SW 1271 (cell line): Measurements from ENCODE around the gene CEP70.
"Not testable (repeated sequence)": the region's sequence is repeated elsewhere in the genome, so short reads cannot be mapped to it uniquely, and the experiment has no call there.

ENCODE experiments used
- DNase-seq, 2 experiments: peaks; one replicate each; lab custom pipeline; 2025; lab: John Stamatoyannopoulos, UW

CEP70 gene

GRCh38 chr3:138469874-138470273 lies 124.2 kb downstream of the CEP70 start:
- DNase-seq = no peak

DNA sequence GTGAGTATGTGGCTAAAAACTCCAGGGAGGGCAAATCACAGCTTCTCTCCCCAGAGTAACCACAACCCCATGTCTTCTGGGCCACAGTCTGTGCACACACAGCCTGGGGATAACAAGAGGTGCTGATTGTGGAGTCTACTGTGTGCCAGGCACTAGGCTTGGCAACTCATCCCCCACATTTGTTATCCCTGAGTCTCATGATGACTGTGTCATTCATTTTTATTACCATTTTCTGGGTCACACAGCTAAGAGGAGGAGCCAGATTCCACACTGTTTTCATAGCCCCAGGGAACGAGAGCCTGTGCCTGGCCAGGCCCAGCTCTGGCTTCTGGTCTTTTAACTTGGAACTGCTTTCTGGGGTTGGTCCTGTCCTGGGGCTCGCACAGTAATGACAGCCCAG lies 125.2 kb downstream of the CEP70 start:
- no peak for DNase-seq

DNA sequence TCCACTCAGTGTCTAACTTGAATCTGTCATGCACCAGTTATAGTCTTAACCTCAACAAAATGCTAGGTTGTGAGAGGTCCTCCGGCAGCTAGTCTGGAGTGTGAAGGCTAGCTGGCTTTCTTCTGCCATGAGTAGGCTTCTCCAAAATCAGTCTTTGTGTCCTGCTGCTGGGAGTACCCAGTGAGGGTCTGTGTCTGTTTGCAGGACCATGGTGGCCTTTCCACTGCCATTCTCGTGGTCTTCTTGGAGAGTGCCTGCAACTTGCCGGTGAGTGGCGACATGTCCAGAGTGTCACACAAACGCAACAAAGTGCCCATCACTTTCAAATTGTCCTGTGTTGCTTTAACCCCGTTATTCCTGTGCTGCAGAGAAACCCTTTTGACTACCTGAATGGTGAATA lies 125.6 kb downstream of the CEP70 start:
- no peak for DNase-seq

DNA sequence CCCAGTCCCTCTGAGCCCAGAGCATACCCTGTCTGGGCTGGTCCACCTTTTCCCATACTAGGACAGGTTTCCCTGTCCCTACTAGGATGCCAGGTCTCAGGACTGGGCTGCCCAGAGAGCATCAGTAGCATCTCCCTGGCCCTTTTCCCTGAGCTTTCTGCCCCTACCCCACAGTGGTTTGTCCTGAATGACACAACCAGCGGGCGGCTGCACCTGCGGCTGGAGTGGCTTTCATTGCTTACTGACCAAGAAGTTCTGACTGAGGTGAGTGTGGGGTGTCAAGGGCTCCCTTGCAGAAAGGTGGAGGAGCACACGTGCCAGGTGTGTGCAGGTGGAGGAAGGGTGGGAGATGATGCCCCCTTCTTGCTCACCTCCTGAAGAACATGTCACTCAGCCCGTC lies 126.1 kb downstream of the CEP70 start:
- DNase-seq = no peak

- no peak for DNase-seq
Observed at GRCh38 chr3:138465925-138466324, 128.1 kb downstream of the CEP70 start.

DNA sequence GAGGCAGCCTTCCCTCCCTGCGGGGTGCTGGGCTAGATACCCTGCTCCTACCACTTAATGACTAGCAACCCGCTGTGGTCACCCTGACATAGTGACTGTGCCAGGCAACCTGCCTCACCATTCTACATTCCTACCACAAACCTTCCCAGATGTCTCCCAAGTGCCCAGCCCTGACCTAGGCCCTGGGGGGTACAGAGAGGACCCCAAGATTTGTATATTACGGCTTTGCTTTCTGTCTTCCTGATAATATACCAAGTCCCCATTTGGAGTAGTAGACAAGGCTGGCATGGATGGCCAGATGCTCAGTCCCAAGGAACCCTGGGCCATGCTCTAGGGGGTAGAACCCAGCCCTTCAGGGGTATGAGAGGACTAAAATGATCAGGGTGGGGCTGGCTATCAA lies 128.6 kb downstream of the CEP70 start:
- no peak for DNase-seq

DNA sequence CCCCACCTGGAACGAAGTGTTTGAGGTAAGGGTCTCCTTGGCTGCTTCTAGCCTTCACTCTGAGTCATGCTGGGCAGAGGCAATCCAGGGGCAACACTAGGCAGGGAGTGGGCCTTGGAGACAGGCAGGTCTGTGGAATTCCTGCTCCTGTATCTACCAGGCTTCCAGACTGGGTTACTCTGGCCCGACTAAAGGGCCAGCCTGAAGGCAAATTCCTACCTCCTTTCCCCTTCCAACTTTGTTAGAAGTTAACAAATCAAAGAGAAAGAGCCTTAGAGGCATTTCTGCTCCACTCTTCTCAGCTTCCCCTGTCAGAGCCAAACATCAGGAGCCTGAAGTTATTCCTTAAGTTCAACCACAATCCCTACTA lies 129.6 kb downstream of the CEP70 start:
- DNase-seq = no peak

DNA sequence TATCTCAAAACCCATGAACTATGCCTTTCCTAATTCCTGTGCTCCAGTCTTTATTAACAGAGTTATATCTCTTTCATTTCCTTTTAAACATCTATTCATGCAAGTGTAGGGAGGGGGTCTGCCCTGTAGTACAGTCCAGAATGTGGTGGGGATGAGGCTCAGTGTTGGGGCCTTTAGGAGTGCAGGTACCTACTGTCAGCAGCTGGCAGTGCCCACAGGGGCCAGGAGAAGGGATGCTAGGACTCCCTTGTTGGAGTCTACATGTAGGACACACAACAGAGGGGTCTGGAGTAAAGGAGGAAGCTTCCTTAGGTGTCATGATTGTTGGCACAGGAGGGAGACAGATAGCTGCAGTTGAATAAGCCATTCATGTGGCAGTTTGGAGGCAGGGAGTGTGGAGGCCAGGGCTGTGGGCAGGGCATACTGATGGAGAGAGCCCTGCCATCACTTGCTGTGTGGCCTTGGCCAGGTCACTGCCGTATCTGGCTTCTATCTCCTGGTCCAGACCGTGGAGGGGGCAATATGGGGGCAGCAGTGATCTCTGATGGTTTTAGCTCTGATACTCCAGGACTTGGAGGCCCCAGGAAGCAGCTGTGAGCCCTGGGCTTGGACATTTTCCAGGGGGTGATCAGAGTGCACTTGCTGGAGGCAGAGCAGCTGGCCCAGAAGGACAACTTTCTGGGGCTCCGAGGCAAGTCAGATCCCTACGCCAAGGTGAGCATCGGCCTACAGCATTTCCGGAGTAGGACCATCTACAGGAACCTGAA lies 130.2 kb downstream of the CEP70 start:
- DNase-seq = no peak

DNA sequence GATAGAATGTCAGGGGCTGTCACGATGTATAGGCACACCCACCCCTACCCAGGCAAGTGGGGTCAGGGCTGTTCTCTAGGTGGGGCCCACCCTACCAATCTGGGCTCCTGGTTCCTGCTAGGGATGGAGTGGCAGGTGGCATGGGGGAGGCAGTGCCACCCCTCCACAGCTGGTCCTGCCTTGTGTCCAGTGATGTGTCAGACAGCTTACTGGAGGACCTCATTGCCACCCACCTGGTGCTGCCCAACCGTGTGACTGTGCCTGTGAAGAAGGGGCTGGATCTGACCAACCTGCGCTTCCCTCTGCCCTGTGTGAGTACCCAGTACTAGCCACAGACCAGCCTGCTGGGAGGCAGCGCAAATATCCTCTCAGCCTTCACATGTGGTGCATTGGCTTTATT lies 132.2 kb downstream of the CEP70 start:
- DNase-seq = no peak

GRCh38 chr3:138461246-138461645 lies 132.8 kb downstream of the CEP70 start:
- DNase-seq = no peak

GRCh38 chr3:138460536-138461205 lies 133.4 kb downstream of the CEP70 start:
- DNase-seq = no peak

DNA sequence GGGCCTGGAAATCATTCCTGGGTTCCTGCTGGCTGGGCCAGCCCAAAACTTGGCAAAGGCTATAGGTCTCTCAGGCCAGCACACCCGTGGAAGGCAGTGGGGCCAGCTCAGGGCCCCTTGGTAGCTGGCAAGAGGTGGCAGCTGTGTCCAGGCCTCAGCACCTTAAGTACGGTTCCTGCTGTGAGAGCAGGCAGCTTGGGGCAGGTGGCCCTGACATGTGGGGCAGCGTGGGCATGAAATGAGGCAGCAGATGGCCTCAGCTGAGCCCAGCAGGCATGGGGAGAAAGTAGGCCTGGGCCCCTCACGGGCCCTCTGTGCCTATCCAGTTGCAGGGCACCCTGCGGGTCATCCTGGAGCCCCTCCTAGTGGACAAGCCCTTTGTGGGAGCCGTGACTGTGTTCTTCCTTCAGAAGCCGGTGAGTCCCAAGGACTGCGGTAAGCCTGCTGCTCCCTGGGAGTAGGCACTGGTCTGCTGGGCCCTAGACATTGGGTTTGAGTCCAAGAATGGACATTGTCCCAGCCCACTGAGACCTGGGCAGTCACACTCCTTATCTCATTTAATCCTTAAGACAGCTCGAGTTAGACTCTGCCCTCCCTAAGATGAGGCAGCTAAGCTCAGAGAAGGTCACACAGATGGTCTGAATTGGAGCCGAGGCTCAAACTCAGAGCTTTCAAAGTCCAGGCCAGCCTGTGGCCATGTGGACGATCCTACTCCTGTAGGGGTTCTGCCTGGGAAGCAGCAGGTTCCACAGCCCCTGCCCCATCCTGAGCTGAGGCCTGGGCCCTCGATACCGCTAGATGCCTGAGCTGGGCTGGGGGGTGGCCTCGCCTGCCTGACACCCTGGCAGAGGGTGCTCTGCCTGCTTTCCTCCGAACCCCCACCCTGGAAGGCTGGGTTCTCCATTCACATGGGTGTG lies 134.2 kb downstream of the CEP70 start:
- DNase-seq = no peak

DNA sequence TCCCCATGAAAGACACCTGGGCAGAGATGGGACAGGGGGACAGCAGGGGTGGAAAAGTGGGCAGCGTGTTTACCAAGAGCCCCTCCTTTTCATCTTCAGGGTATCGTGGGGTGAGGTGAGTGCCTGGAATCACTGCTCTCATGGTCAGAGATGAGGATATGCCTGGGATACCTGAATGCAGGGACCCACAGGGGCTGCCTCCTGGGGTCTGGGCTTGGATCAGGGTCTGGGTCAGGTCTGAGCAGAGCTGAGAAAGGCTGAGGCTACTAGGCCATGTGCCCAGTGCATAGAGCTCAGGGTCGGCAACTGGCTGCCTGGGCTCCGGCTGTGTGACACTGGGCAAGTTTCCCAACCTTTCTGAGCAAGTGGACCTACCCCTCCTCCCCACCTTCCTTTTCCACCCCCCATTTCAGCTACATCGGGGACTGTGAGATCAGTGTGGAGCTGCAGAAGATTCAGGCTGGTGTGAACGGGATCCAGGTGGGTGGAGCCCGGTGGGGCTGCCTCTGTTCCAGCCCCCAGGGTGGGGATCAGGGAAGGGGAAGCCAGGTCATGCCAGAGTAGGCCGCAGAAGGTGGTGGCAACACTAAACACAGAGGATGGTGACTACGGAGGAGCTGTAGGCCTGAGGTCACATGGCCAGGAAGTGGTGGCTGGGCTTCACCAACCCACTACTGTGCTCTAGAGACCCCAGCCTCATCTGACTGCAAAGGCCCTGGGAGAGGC lies 135.1 kb downstream of the CEP70 start:
- no peak for DNase-seq

GRCh38 chr3:138457863-138458735 lies 136.0 kb downstream of the CEP70 start:
- DNase-seq = no peak

GRCh38 chr3:138456961-138457862 lies 136.8 kb downstream of the CEP70 start:
- no peak for DNase-seq

GRCh38 chr3:138455801-138456716 lies 138.0 kb downstream of the CEP70 start:
- no peak for DNase-seq

DNA sequence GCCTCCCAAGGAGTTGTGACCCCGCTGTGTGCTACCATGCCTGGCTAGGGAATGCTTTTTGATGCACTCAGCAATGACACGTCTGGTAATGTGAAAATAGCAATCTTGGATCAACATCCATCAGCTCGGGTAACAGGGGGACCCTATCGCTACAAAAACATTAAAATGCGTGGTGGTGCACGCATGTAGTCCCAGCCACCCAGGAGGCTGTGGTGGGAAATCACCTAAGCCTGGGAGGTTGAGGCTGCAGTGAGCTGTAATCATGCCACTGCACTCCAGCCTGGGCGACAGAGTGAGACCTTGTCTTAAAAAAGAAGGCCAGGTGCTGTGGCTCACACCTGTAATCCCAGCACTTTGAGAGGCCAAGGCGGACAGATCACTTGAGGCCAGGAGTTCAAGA lies 140.1 kb downstream of the CEP70 start:
- not testable (repeated sequence) for DNase-seq

DNA sequence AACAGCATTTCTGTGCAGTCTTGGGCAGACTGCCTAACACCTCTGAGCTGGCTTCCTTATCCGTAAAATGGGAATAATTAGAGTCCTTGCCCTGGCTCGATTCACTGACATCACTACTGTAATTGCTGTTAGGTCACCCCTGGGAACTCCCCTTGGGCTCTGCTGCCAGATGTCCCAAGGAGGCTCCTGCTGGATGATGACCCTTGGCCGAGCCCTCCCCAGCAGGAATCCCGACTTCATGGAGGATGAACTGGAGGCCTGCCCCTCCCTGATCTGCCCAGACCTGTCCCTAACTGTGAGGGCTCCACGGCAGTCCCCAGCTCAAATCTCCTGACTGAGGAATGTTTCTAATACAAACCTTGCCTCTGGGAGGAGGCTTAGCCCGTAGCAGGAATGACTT lies 141.6 kb downstream of the CEP70 start:
- no peak for DNase-seq

DNA sequence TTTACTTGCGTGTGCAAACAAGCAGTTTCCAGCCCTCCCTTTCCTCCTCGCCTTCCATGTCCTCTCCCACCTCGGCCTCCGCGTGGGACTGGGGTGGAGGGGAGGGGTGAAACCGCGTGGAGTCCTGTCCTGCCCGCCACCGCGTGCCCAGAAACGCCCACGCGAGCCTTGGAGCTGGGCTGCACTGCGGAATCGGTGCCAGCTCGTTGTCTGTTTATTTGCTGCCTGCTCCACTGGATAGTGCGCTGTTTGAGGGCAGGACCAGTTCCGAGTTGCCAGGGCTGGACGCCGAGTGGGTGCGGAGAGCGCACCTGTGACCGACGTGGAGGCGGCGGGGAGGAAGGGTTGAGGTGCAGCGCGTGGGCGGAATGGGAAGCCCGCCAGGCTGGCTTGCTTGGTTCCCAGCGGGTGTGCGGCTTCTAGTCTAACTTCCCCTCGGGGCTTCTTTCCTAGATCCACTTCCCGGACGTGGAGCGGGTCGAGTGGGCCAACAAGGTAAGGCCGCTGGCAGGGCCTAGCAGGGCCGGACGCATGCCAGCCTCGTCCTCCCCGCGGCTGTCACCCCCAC lies 142.4 kb downstream of the CEP70 start:
- no peak for DNase-seq
